ENCODE results near the gene FBXL16.

FBXL16 gene

GRCh38 chr16:687499-687898 lies 18.1 kb downstream of the FBXL16 start:
- H3F3A ChIP-seq (ENCODE audit: insufficient read depth, low read length) = no peaks in the 10 kb centered on the region
- no peak overlapping the region for H2AFZ ChIP-seq (ENCODE audit: low read length)
- H3K4me3 ChIP-seq (ENCODE audit: low read depth, low read length, poor library complexity, severe bottlenecking) = no peak overlapping the region
- no peak overlapping the region for H3K4me2 ChIP-seq (ENCODE audit: low read length)
- TF ChIP-seq EZH2 (IDR thresholded peaks at IDR 0.05; ENCODE audit: borderline replicate concordance, low read length) (no peak), CTCF (IDR thresholded peaks at IDR 0.05; ENCODE audit: low read length) (no peak)
- peaks cover 42% of the 10 kb centered on the region for H3K4me1 ChIP-seq (ENCODE audit: insufficient read depth, low read length, severe bottlenecking)
- no peaks in the 10 kb centered on the region for H3K9me2 ChIP-seq (ENCODE audit: low read depth, low read length)
- no peaks in the 10 kb centered on the region for H4K20me1 ChIP-seq (ENCODE audit: insufficient read depth, low read length)
- no peaks in the 10 kb centered on the region for H3K9me3 ChIP-seq (ENCODE audit: low read length)
- H3K27me3 ChIP-seq (ENCODE audit: insufficient read depth, low read length) = no peaks in the 10 kb centered on the region
- H3K79me2 ChIP-seq (ENCODE audit: insufficient read depth, low read length) = no peaks in the 10 kb centered on the region
- H3K27ac ChIP-seq (ENCODE audit: low read depth, low read length, poor library complexity, severe bottlenecking) = no peak overlapping the region
- no peak overlapping the region for H3K9ac ChIP-seq (ENCODE audit: low read length)
- peaks cover 24% of the 10 kb centered on the region for H3K36me3 ChIP-seq (ENCODE audit: insufficient read depth, low read length)

GRCh38 chr16:686459-687260 lies 18.9 kb downstream of the FBXL16 start:
- TF ChIP-seq CTCF (IDR thresholded peaks at IDR 0.05; ENCODE audit: low read length) (no peak), EZH2 (IDR thresholded peaks at IDR 0.05; ENCODE audit: borderline replicate concordance, low read length) (no peak)
- Histone ChIP-seq H3K27ac (ENCODE audit: low read depth, low read length, poor library complexity, severe bottlenecking) (no peak overlapping the region), H3K9me3 (ENCODE audit: low read length) (no peaks in the 10 kb centered on the region), H3K4me3 (ENCODE audit: low read depth, low read length, poor library complexity, severe bottlenecking) (no peak overlapping the region), H3K27me3 (ENCODE audit: insufficient read depth, low read length) (no peaks in the 10 kb centered on the region), H3K9ac (ENCODE audit: low read length) (no peak overlapping the region), H3K79me2 (ENCODE audit: insufficient read depth, low read length) (0 out of 2 replicates have a peak, but pooled peaks cover under 1% of the 10 kb centered on the region), H3F3A (ENCODE audit: insufficient read depth, low read length) (no peaks in the 10 kb centered on the region), H3K4me1 (ENCODE audit: insufficient read depth, low read length, severe bottlenecking) (peaks cover 51% of the 10 kb centered on the region), H3K9me2 (ENCODE audit: low read depth, low read length) (no peaks in the 10 kb centered on the region), H3K36me3 (ENCODE audit: insufficient read depth, low read length) (peaks cover 32% of the 10 kb centered on the region), H3K4me2 (ENCODE audit: low read length) (no peak overlapping the region), H2AFZ (ENCODE audit: low read length) (no peak overlapping the region), H4K20me1 (ENCODE audit: insufficient read depth, low read length) (no peaks in the 10 kb centered on the region)

GRCh38 chr16:685967-686366 lies 19.6 kb downstream of the FBXL16 start:
- Histone ChIP-seq H3K9me2 (ENCODE audit: low read depth, low read length) (no peaks in the 10 kb centered on the region), H3K79me2 (ENCODE audit: insufficient read depth, low read length) (0 out of 2 replicates have a peak, but pooled peaks cover 5% of the 10 kb centered on the region), H2AFZ (ENCODE audit: low read length) (no peak overlapping the region), H4K20me1 (ENCODE audit: insufficient read depth, low read length) (no peaks in the 10 kb centered on the region), H3K36me3 (ENCODE audit: insufficient read depth, low read length) (peaks cover 38% of the 10 kb centered on the region), H3F3A (ENCODE audit: insufficient read depth, low read length) (no peaks in the 10 kb centered on the region), H3K27ac (ENCODE audit: low read depth, low read length, poor library complexity, severe bottlenecking) (no peak overlapping the region), H3K4me3 (ENCODE audit: low read depth, low read length, poor library complexity, severe bottlenecking) (no peak overlapping the region), H3K27me3 (ENCODE audit: insufficient read depth, low read length) (no peaks in the 10 kb centered on the region), H3K9me3 (ENCODE audit: low read length) (no peaks in the 10 kb centered on the region), H3K4me1 (ENCODE audit: insufficient read depth, low read length, severe bottlenecking) (peaks cover 58% of the 10 kb centered on the region), H3K9ac (ENCODE audit: low read length) (no peak overlapping the region), H3K4me2 (ENCODE audit: low read length) (no peak overlapping the region)
- TF ChIP-seq CTCF (IDR thresholded peaks at IDR 0.05; ENCODE audit: low read length) (peak; percentile 22; the same call in 1 of the 2 replicates), EZH2 (IDR thresholded peaks at IDR 0.05; ENCODE audit: borderline replicate concordance, low read length) (no peak)

Data from OCI-LY1 (cell line).